PC-9 (cell line): Measurements from ENCODE around the gene LELP1. TPM values are rescaled to one million over a fixed set of nuclear protein-coding genes. Genes with fewer than 3 reads are reported as not detected.

Source experiments
- BruUV-seq: library from RNA; stranded (reverse); fragments of 400-500 nt; replicated peaks from 2 replicates; lab custom pipeline; 2021; lab: Mats Ljungman, UMichigan
- CTCF ChIA-PET: fragments of 300-600 bp; sonication (Branson Sonifier 250); formaldehyde crosslinking; loops from one replicate; lab custom pipeline; 2022; ENCODE audit warnings: antibody characterized with exemption; lab: Charles Lee
- POLR2A ChIA-PET: fragments of 300-600 bp; sonication (Branson Sonifier 250); formaldehyde crosslinking; loops from one replicate; lab custom pipeline; 2022; ENCODE audit warnings: antibody characterized with exemption; ENCODE audit not compliant: unreplicated experiment; lab: Charles Lee
- DNase-seq, 2 experiments: peaks; one replicate each; pipeline versions ENCODE4 v3.0.0 to v3.0.0-alpha.2; 2015 to 2022; ENCODE audit warnings: mixed read lengths in 1 of 2
- H2AFZ ChIP-seq: fragments of 200-600 bp; sonication (generic); 2 replicates; pipeline ENCODE4 v1.8.1; 2017; ENCODE audit warnings: antibody characterized with exemption
- H3F3A ChIP-seq: fragments of 200-600 bp; sonication (generic); 2 replicates; pipeline ENCODE4 v1.8.1; 2017; ENCODE audit warnings: antibody characterized with exemption, mild to moderate bottlenecking, low read depth; ENCODE audit not compliant: insufficient read depth
- H3K27ac ChIP-seq: fragments of 200-600 bp; sonication (generic); 2 replicates; pipeline ENCODE4 v1.6.1; 2016; ENCODE audit warnings: mixed run types
- H3K27me3 ChIP-seq: fragments of 200-600 bp; sonication (generic); 2 replicates; pipeline ENCODE4 v1.6.1; 2016; ENCODE audit warnings: low read depth, mixed run types; ENCODE audit not compliant: insufficient read depth
- H3K36me3 ChIP-seq: fragments of 200-600 bp; sonication (generic); 2 replicates; pipeline ENCODE4 v1.6.1; 2016; ENCODE audit warnings: low read depth, mixed run types
- H3K4me1 ChIP-seq: fragments of 200-600 bp; sonication (generic); replicated peaks from 2 replicates; pipeline ENCODE4 v1.6.1; 2016; ENCODE audit warnings: mixed run types; ENCODE audit not compliant: insufficient read depth
- H3K4me2 ChIP-seq: fragments of 200-600 bp; sonication (generic); 2 replicates; pipeline ENCODE4 v1.6.1; 2017; ENCODE audit warnings: mixed run types
- H3K4me3 ChIP-seq: fragments of 200-600 bp; sonication (generic); 2 replicates; pipeline ENCODE4 v1.6.1; 2016; ENCODE audit warnings: mixed run types
- H3K79me2 ChIP-seq: fragments of 200-600 bp; sonication (generic); 2 replicates; pipeline ENCODE4 v1.6.1; 2017; ENCODE audit warnings: low read depth, mixed run types
- H3K9me2 ChIP-seq: fragments of 200-600 bp; sonication (generic); 2 replicates; pipeline ENCODE4 v1.8.1; 2017; ENCODE audit warnings: mild to moderate bottlenecking; ENCODE audit not compliant: insufficient read depth
- H3K9me3 ChIP-seq: fragments of 200-600 bp; sonication (generic); 2 replicates; pipeline ENCODE4 v1.8.1; 2016; ENCODE audit warnings: low read depth; ENCODE audit not compliant: insufficient read depth
- H4K20me1 ChIP-seq: fragments of 200-600 bp; sonication (generic); 2 replicates; pipeline ENCODE4 v1.8.1; 2017; ENCODE audit not compliant: insufficient read depth
- CTCF ChIP-seq: fragments of 200-600 bp; sonication (generic); conservative IDR thresholded peaks from 2 replicates; pipeline ENCODE4 v1.6.1; 2017; ENCODE audit warnings: mixed run types, antibody characterized with exemption, mild to moderate bottlenecking, moderate library complexity
- EZH2 ChIP-seq: fragments of 200-600 bp; sonication (generic); IDR thresholded peaks from 2 replicates; pipeline ENCODE4 v1.8.0; 2017; ENCODE audit warnings: antibody characterized with exemption, low read depth
- intact Hi-C: fragments of 100-400 bp; cut with micrococcal nuclease; formaldehyde crosslinking; loops from one replicate; pipeline ENCODE4 v1.10.0; 2022; ENCODE audit not compliant: unreplicated experiment
- total RNA-seq: library from RNA; stranded (reverse); gene quantifications from 2 replicates; pipeline ENCODE4 v1.2.3, GENCODE V29; 2021

The LELP1 gene
- total RNA-seq, 1 experiment from 2014 or later, result not detected

- Histone ChIP-seq H3K4me3 (no peak overlapping the region), H3K9me2 (no peaks in the 10 kb centered on the region), H3K27ac (no peak overlapping the region), H3K36me3 (no peaks in the 10 kb centered on the region), H3F3A (no peaks in the 10 kb centered on the region), H2AFZ (no peak overlapping the region), H3K27me3 (peaks cover 9% of the 10 kb centered on the region), H3K4me1 (no peaks in the 10 kb centered on the region), H3K79me2 (no peaks in the 10 kb centered on the region), H3K9me3 (no peaks in the 10 kb centered on the region), H3K4me2 (no peak overlapping the region), H4K20me1 (no peaks in the 10 kb centered on the region)
- DNase-seq, result no peak
- CTCF ChIA-PET, result no interaction called here
- BruUV-seq, result no TSS peak
- TF ChIP-seq CTCF, result no peak
- no peak for TF ChIP-seq EZH2
- intact Hi-C loops, result no loop called here
- POLR2A ChIA-PET, result no interaction called here
These were observed 49.8 kb downstream of the LELP1 start for GRCh38 chr1:153253076-153253475.

- POLR2A ChIA-PET, result no interaction called here
- no peak for DNase-seq
- CTCF ChIA-PET, result no interaction called here
- BruUV-seq, result no TSS peak
- Histone ChIP-seq H3F3A (no peaks in the 10 kb centered on the region), H3K9me3 (no peaks in the 10 kb centered on the region), H3K4me2 (no peak overlapping the region), H3K4me3 (no peak overlapping the region), H3K36me3 (no peaks in the 10 kb centered on the region), H3K27ac (no peak overlapping the region), H3K79me2 (no peaks in the 10 kb centered on the region), H3K4me1 (no peaks in the 10 kb centered on the region), H2AFZ (no peak overlapping the region), H3K27me3 (0 out of 2 replicates have a peak, but pooled peaks cover 4% of the 10 kb centered on the region), H4K20me1 (no peaks in the 10 kb centered on the region), H3K9me2 (no peaks in the 10 kb centered on the region)
- intact Hi-C loops, result no loop called here
- no peak for TF ChIP-seq CTCF
These were observed 50.5 kb downstream of the LELP1 start for GRCh38 chr1:153253693-153254092.

Other genes starting within 250 kb of the LELP1 start
- gene SPRR4, start 232.8 kb upstream of the LELP1 start, total RNA-seq, result not detected in 2 replicates
- not detected in 2 replicates for gene SPRR1A, start 219.3 kb upstream of the LELP1 start, total RNA-seq
- 0.57 TPM in 1 of 2 replicates, not detected in the other for gene SPRR3, start 201.7 kb upstream of the LELP1 start, total RNA-seq
- gene SPRR1B, start 172.2 kb upstream of the LELP1 start, total RNA-seq, result not detected in 2 replicates
- not detected in 2 replicates for gene SPRR2D, start 162.3 kb upstream of the LELP1 start, total RNA-seq
- not detected in 2 replicates for gene SPRR2A, start 145.9 kb upstream of the LELP1 start, total RNA-seq
- not detected in 2 replicates for gene SPRR2B, start 131.8 kb upstream of the LELP1 start, total RNA-seq
- not detected in 2 replicates for gene SPRR2E, start 108.9 kb upstream of the LELP1 start, total RNA-seq
- gene SPRR2F, start 89.9 kb upstream of the LELP1 start, total RNA-seq, result not detected in 2 replicates
- gene SPRR2G, start 52.5 kb upstream of the LELP1 start, total RNA-seq, result not detected in 2 replicates
- not detected in 2 replicates for gene PRR9, start 14.2 kb downstream of the LELP1 start, total RNA-seq
- gene LORICRIN, start 56.3 kb downstream of the LELP1 start, total RNA-seq, result not detected in 2 replicates
- not detected in 2 replicates for gene PGLYRP3, start 109.5 kb downstream of the LELP1 start, total RNA-seq
- not detected in 2 replicates for gene PGLYRP4, start 145.4 kb downstream of the LELP1 start, total RNA-seq
- 2.1 and 4.3 TPM in 2 replicates for gene S100A9, start 154.4 kb downstream of the LELP1 start, total RNA-seq
- gene S100A12, start 172.2 kb downstream of the LELP1 start, total RNA-seq, result not detected in 2 replicates
- gene S100A8, start 187.6 kb downstream of the LELP1 start, total RNA-seq, result not detected in 2 replicates
- not detected in 2 replicates for gene S100A7A, start 213.1 kb downstream of the LELP1 start, total RNA-seq